ENCODE data around the gene HTT.

DNA sequence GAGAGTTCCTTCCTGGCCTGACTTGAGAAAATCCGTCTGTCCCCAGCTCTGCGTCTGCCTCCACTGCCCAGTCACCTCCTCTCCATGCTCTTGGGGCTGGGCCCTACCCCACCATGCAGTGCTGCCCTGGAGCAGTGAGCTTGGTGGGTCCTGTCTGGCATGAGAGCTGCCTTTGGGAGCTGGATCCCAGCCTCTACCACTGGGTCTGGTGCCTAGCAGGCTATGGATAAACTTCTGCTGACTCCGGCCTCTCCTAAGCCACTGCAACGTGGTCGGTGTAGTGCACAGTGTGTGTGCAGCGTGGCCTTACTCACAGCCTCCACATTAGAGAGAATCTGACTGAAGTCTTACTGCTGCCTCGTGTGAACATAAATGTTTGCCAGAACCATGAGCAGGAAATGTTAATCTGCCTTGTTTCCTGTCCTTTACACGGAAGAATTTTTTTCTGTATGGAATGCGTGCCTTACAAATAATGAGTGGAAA, 47.6 kb downstream of the HTT start:
- TF ChIP-seq, protein P1, sequence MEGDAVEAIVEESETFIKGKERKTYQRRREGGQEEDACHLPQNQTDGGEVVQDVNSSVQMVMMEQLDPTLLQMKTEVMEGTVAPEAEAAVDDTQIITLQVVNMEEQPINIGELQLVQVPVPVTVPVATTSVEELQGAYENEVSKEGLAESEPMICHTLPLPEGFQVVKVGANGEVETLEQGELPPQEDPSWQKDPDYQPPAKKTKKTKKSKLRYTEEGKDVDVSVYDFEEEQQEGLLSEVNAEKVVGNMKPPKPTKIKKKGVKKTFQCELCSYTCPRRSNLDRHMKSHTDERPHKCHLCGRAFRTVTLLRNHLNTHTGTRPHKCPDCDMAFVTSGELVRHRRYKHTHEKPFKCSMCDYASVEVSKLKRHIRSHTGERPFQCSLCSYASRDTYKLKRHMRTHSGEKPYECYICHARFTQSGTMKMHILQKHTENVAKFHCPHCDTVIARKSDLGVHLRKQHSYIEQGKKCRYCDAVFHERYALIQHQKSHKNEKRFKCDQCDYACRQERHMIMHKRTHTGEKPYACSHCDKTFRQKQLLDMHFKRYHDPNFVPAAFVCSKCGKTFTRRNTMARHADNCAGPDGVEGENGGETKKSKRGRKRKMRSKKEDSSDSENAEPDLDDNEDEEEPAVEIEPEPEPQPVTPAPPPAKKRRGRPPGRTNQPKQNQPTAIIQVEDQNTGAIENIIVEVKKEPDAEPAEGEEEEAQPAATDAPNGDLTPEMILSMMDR (IDR thresholded peaks at IDR 0.05), result no peak
- no peak for TF ChIP-seq POLR2A (IDR thresholded peaks at IDR 0.05)
- TF ChIP-seq EP300 (IDR thresholded peaks at IDR 0.05), result no peak
